ENCODE results near the gene GSTP1. TPM values are rescaled to one million over a fixed set of nuclear protein-coding genes. Genes with fewer than 3 reads are reported as not detected.
"Not testable (repeated sequence)": the region's sequence is repeated elsewhere in the genome, so short reads cannot be mapped to it uniquely, and the experiment has no call there.

Gene GSTP1
- total and polyA plus RNA-seq, 4 donors: 241 to 756 (median 473) TPM

GRCh38 chr11:67577951-67578350 is 5.7 kb upstream of the GSTP1 start:
- Histone ChIP-seq H3K36me3 (ENCODE audit: control insufficient read depth, insufficient read depth, low read length) (no peaks in the 10 kb centered on the region), H3K27ac (ENCODE audit: low read depth, low read length) (no peak overlapping the region), H3K27me3 (ENCODE audit: control insufficient read depth, insufficient read depth, low read length) (peaks cover 27% of the 10 kb centered on the region), H3K9me3 (ENCODE audit: control insufficient read depth, insufficient read depth, low read length) (no peaks in the 10 kb centered on the region), H3K4me3 (ENCODE audit: low read depth, low read length) (no peak overlapping the region), H3K4me1 (ENCODE audit: control insufficient read depth, insufficient read depth, low read length) (peaks cover 6% of the 10 kb centered on the region)
- WGBS (ENCODE audit: insufficient coverage): 87% methylated on average over 6 of the region's 6 CpGs
- no peak for DNase-seq (ENCODE audit: low read depth in 4 of 6, low spot score in 6 of 6)

GRCh38 chr11:67581469-67581868 is 2.1 kb upstream of the GSTP1 start:
- DNase-seq (ENCODE audit: low read depth in 4 of 6, low spot score in 6 of 6): no peak
- 23% methylated on average over 11 of the region's 11 CpGs for WGBS (ENCODE audit: insufficient coverage)

GRCh38 chr11:67582011-67582410 is 1.6 kb upstream of the GSTP1 start:
- Histone ChIP-seq H3K4me1 (ENCODE audit: control insufficient read depth, insufficient read depth, low read length) (peaks cover 33% of the 10 kb centered on the region), H3K4me3 (ENCODE audit: low read depth, low read length) (no peak overlapping the region), H3K27me3 (ENCODE audit: control insufficient read depth, insufficient read depth, low read length) (peaks cover 27% of the 10 kb centered on the region), H3K36me3 (ENCODE audit: control insufficient read depth, insufficient read depth, low read length) (peaks cover 22% of the 10 kb centered on the region), H3K27ac (ENCODE audit: low read depth, low read length) (no peak overlapping the region), H3K9me3 (ENCODE audit: control insufficient read depth, insufficient read depth, low read length) (no peaks in the 10 kb centered on the region)
- DNase-seq (ENCODE audit: low read depth in 4 of 6, low spot score in 6 of 6): no peak
- no CpG with 5 or more reads among the region's 4 CpGs for WGBS (ENCODE audit: insufficient coverage)

More at GRCh38 chr11:67581469-67581868, 2.1 kb upstream of the GSTP1 start:
- Histone ChIP-seq H3K4me3 (ENCODE audit: low read depth, low read length) (no peak overlapping the region), H3K36me3 (ENCODE audit: control insufficient read depth, insufficient read depth, low read length) (peaks cover 20% of the 10 kb centered on the region), H3K9me3 (ENCODE audit: control insufficient read depth, insufficient read depth, low read length) (no peaks in the 10 kb centered on the region), H3K27me3 (ENCODE audit: control insufficient read depth, insufficient read depth, low read length) (peaks cover 27% of the 10 kb centered on the region), H3K27ac (ENCODE audit: low read depth, low read length) (no peak overlapping the region), H3K4me1 (ENCODE audit: control insufficient read depth, insufficient read depth, low read length) (peaks cover 32% of the 10 kb centered on the region)

- no peaks in the 10 kb centered on the region for H3K9me3 ChIP-seq (ENCODE audit: control insufficient read depth, insufficient read depth, low read length)
- H3K27ac ChIP-seq (ENCODE audit: low read depth, low read length): peak overlapping the region; percentile 84
- peak overlapping the region; percentile 78 for H3K4me3 ChIP-seq (ENCODE audit: low read depth, low read length)
- peaks cover 22% of the 10 kb centered on the region for H3K36me3 ChIP-seq (ENCODE audit: control insufficient read depth, insufficient read depth, low read length)
- DNase-seq (ENCODE audit: low read depth in 4 of 6, low spot score in 6 of 6): peak in 3 of 6 donors; percentile 23 to 74 (median 74)
- peaks cover 24% of the 10 kb centered on the region for H3K27me3 ChIP-seq (ENCODE audit: control insufficient read depth, insufficient read depth, low read length)
- peaks cover 33% of the 10 kb centered on the region for H3K4me1 ChIP-seq (ENCODE audit: control insufficient read depth, insufficient read depth, low read length)
- WGBS (ENCODE audit: insufficient coverage): 17% methylated on average over 28 of the region's 33 CpGs
These were observed 731 bp downstream of the GSTP1 start for GRCh38 chr11:67584205-67584880.

GRCh38 chr11:67584881-67585873 is 1.6 kb downstream of the GSTP1 start:
- no peak for DNase-seq (ENCODE audit: low read depth in 4 of 6, low spot score in 6 of 6)
- WGBS (ENCODE audit: insufficient coverage): 92% methylated on average over 21 of the region's 21 CpGs
- peaks cover 16% of the 10 kb centered on the region for H3K27me3 ChIP-seq (ENCODE audit: control insufficient read depth, insufficient read depth, low read length)
- H3K4me1 ChIP-seq (ENCODE audit: control insufficient read depth, insufficient read depth, low read length): peaks cover 33% of the 10 kb centered on the region
- peak overlapping the region; percentile 84 for H3K27ac ChIP-seq (ENCODE audit: low read depth, low read length)
- H3K36me3 ChIP-seq (ENCODE audit: control insufficient read depth, insufficient read depth, low read length): peaks cover 22% of the 10 kb centered on the region
- no peak overlapping the region for H3K4me3 ChIP-seq (ENCODE audit: low read depth, low read length)
- H3K9me3 ChIP-seq (ENCODE audit: control insufficient read depth, insufficient read depth, low read length): no peaks in the 10 kb centered on the region

GRCh38 chr11:67585911-67586310 is 2.3 kb downstream of the GSTP1 start:
- no peak overlapping the region for H3K27ac ChIP-seq (ENCODE audit: low read depth, low read length)
- 92% methylated on average over 4 of the region's 4 CpGs for WGBS (ENCODE audit: insufficient coverage)
- H3K4me3 ChIP-seq (ENCODE audit: low read depth, low read length): no peak overlapping the region
- peaks cover 12% of the 10 kb centered on the region for H3K27me3 ChIP-seq (ENCODE audit: control insufficient read depth, insufficient read depth, low read length)
- DNase-seq (ENCODE audit: low read depth in 4 of 6, low spot score in 6 of 6): no peak
- peaks cover 22% of the 10 kb centered on the region for H3K36me3 ChIP-seq (ENCODE audit: control insufficient read depth, insufficient read depth, low read length)
- H3K9me3 ChIP-seq (ENCODE audit: control insufficient read depth, insufficient read depth, low read length): no peaks in the 10 kb centered on the region
- H3K4me1 ChIP-seq (ENCODE audit: control insufficient read depth, insufficient read depth, low read length): peaks cover 33% of the 10 kb centered on the region

GRCh38 chr11:67586568-67587250 is 3.1 kb downstream of the GSTP1 start:
- Histone ChIP-seq H3K9me3 (ENCODE audit: control insufficient read depth, insufficient read depth, low read length) (no peaks in the 10 kb centered on the region), H3K4me3 (ENCODE audit: low read depth, low read length) (no peak overlapping the region), H3K4me1 (ENCODE audit: control insufficient read depth, insufficient read depth, low read length) (peaks cover 33% of the 10 kb centered on the region), H3K27me3 (ENCODE audit: control insufficient read depth, insufficient read depth, low read length) (peaks cover 5% of the 10 kb centered on the region), H3K36me3 (ENCODE audit: control insufficient read depth, insufficient read depth, low read length) (peaks cover 22% of the 10 kb centered on the region), H3K27ac (ENCODE audit: low read depth, low read length) (no peak overlapping the region)
- no peak for DNase-seq (ENCODE audit: low read depth in 4 of 6, low spot score in 6 of 6)
- 88% methylated on average over 2 of the region's 5 CpGs for WGBS (ENCODE audit: insufficient coverage)

- no peak overlapping the region for H3K4me3 ChIP-seq (ENCODE audit: low read depth, low read length)
- no peak for DNase-seq (ENCODE audit: low read depth in 4 of 6, low spot score in 6 of 6)
- no peak overlapping the region for H3K27ac ChIP-seq (ENCODE audit: low read depth, low read length)
- H3K4me1 ChIP-seq (ENCODE audit: control insufficient read depth, insufficient read depth, low read length): peaks cover 25% of the 10 kb centered on the region
- peaks cover 22% of the 10 kb centered on the region for H3K36me3 ChIP-seq (ENCODE audit: control insufficient read depth, insufficient read depth, low read length)
- WGBS (ENCODE audit: insufficient coverage): 80% methylated on average over 1 of the region's 1 CpG
- H3K27me3 ChIP-seq (ENCODE audit: control insufficient read depth, insufficient read depth, low read length): no peaks in the 10 kb centered on the region
- H3K9me3 ChIP-seq (ENCODE audit: control insufficient read depth, insufficient read depth, low read length): no peaks in the 10 kb centered on the region
These were observed 4.5 kb downstream of the GSTP1 start for GRCh38 chr11:67588136-67588503.

GRCh38 chr11:67588899-67589415 is 5.3 kb downstream of the GSTP1 start:
- H3K27me3 ChIP-seq (ENCODE audit: control insufficient read depth, insufficient read depth, low read length); DNase-seq (ENCODE audit: low read depth in 4 of 6, low spot score in 6 of 6); H3K9me3 ChIP-seq (ENCODE audit: control insufficient read depth, insufficient read depth, low read length); H3K4me3 ChIP-seq (ENCODE audit: low read depth, low read length); H3K27ac ChIP-seq (ENCODE audit: low read depth, low read length): not testable (repeated sequence)
- peaks cover 22% of the 10 kb centered on the region for H3K4me1 ChIP-seq (ENCODE audit: control insufficient read depth, insufficient read depth, low read length)
- 96% methylated on average over 3 of the region's 11 CpGs for WGBS (ENCODE audit: insufficient coverage)
- peaks cover 22% of the 10 kb centered on the region for H3K36me3 ChIP-seq (ENCODE audit: control insufficient read depth, insufficient read depth, low read length)

All from spinal cord (tissue), 10 donors.